ENCODE data around the gene HNMT.

DNA sequence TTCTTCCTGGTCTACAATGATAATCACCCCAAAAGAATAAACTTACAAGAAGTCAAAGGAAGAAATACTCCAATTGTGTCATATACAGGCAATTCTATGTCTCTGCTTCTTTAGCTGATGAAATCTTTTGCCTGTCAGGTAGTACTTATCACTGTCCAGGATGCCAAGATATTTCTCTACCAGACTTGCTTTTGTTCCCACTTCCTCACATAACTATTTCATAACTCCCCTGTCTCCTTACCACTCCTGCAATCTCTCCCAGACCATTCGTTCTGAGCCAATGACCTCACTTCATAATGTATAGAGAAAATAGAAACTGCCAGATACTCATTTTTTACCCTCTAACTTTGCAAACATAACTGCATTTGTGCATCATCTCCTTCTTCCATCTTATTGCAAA is 39.1 kb downstream of the HNMT start:
- TF ChIP-seq, protein P1, sequence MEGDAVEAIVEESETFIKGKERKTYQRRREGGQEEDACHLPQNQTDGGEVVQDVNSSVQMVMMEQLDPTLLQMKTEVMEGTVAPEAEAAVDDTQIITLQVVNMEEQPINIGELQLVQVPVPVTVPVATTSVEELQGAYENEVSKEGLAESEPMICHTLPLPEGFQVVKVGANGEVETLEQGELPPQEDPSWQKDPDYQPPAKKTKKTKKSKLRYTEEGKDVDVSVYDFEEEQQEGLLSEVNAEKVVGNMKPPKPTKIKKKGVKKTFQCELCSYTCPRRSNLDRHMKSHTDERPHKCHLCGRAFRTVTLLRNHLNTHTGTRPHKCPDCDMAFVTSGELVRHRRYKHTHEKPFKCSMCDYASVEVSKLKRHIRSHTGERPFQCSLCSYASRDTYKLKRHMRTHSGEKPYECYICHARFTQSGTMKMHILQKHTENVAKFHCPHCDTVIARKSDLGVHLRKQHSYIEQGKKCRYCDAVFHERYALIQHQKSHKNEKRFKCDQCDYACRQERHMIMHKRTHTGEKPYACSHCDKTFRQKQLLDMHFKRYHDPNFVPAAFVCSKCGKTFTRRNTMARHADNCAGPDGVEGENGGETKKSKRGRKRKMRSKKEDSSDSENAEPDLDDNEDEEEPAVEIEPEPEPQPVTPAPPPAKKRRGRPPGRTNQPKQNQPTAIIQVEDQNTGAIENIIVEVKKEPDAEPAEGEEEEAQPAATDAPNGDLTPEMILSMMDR (IDR thresholded peaks at IDR 0.05), result no peak
- TF ChIP-seq EP300 (IDR thresholded peaks at IDR 0.05) (no peak), POLR2AphosphoS5 (IDR thresholded peaks at IDR 0.05) (no peak), POLR2A (IDR thresholded peaks at IDR 0.05; ENCODE audit: low read depth) (no peak)
